Measurements from ENCODE around the gene MAPKAPK2. TPM values are rescaled to one million over a fixed set of nuclear protein-coding genes. Genes with fewer than 3 reads are reported as not detected.

The MAPKAPK2 gene
- polyA plus RNA-seq, 1 donor from 2014 or later: 9.0 TPM

GRCh38 chr1:206687251-206687914 lies 2.7 kb downstream of the MAPKAPK2 start (continued):
- TF ChIP-seq SMC3 (conservative IDR thresholded peaks at IDR 0.05; ENCODE audit: poor library complexity): no peak
- TF ChIP-seq POLR2AphosphoS5 (IDR thresholded peaks at IDR 0.05): no peak

GRCh38 chr1:206687915-206688442 lies 3.3 kb downstream of the MAPKAPK2 start:
- H3K27me3 ChIP-seq (ENCODE audit: insufficient read depth, low read depth, low read length): peaks cover 8% of the 10 kb centered on the region
- H3K27ac ChIP-seq (ENCODE audit: low read length): no peak overlapping the region
- H3K4me3 ChIP-seq (ENCODE audit: low read length): no peak overlapping the region
- H4K20me1 ChIP-seq (ENCODE audit: insufficient read depth): no peaks in the 10 kb centered on the region
- H3K9me2 ChIP-seq (ENCODE audit: insufficient read depth, low read length): no peaks in the 10 kb centered on the region
- no peak overlapping the region for H3K9ac ChIP-seq (ENCODE audit: low read length)
- H3F3A ChIP-seq (ENCODE audit: insufficient read depth, low read length, poor library complexity, severe bottlenecking): no peaks in the 10 kb centered on the region
- peaks cover 72% of the 10 kb centered on the region for H3K79me2 ChIP-seq (replicated peaks; ENCODE audit: insufficient read depth, low read length)
- no peaks in the 10 kb centered on the region for H3K9me3 ChIP-seq (ENCODE audit: low read length)
- no peak overlapping the region for H3K4me2 ChIP-seq (ENCODE audit: low read length)
- H3K36me3 ChIP-seq (ENCODE audit: insufficient read depth, low read length): no peaks in the 10 kb centered on the region
- no peak overlapping the region for H2AFZ ChIP-seq (ENCODE audit: low read depth, low read length)
- TF ChIP-seq POLR2AphosphoS5 (IDR thresholded peaks at IDR 0.05) (no peak), MXI1 (conservative IDR thresholded peaks at IDR 0.05; ENCODE audit: poor library complexity, severe bottlenecking) (no peak), EZH2 (IDR thresholded peaks at IDR 0.05; ENCODE audit: borderline replicate concordance, insufficient read depth, low read length, poor library complexity, severe bottlenecking) (no peak), RAD21 (conservative IDR thresholded peaks at IDR 0.05) (no peak), CTCF (IDR thresholded peaks at IDR 0.05; ENCODE audit: poor library complexity, severe bottlenecking) (no peak), REST (IDR thresholded peaks at IDR 0.05; ENCODE audit: borderline replicate concordance) (no peak), TAF1 (IDR thresholded peaks at IDR 0.05; ENCODE audit: low read depth) (no peak), SMC3 (conservative IDR thresholded peaks at IDR 0.05; ENCODE audit: poor library complexity) (no peak), EP300 (conservative IDR thresholded peaks at IDR 0.05; ENCODE audit: poor library complexity, severe bottlenecking) (no peak)

GRCh38 chr1:206690516-206690915 lies 5.8 kb downstream of the MAPKAPK2 start:
- Histone ChIP-seq H3K36me3 (ENCODE audit: insufficient read depth, low read length) (no peaks in the 10 kb centered on the region), H3K9me3 (ENCODE audit: low read length) (no peaks in the 10 kb centered on the region), H3K4me3 (ENCODE audit: low read length) (no peak overlapping the region), H3K27ac (ENCODE audit: low read length) (no peak overlapping the region), H3K4me2 (ENCODE audit: low read length) (no peak overlapping the region), H4K20me1 (ENCODE audit: insufficient read depth) (no peaks in the 10 kb centered on the region), H3K27me3 (ENCODE audit: insufficient read depth, low read depth, low read length) (no peaks in the 10 kb centered on the region), H3K9me2 (ENCODE audit: insufficient read depth, low read length) (no peaks in the 10 kb centered on the region), H3K9ac (ENCODE audit: low read length) (no peak overlapping the region), H3F3A (ENCODE audit: insufficient read depth, low read length, poor library complexity, severe bottlenecking) (no peaks in the 10 kb centered on the region), H3K79me2 (replicated peaks; ENCODE audit: insufficient read depth, low read length) (peaks cover 72% of the 10 kb centered on the region), H2AFZ (ENCODE audit: low read depth, low read length) (no peak overlapping the region)
- TF ChIP-seq RAD21 (conservative IDR thresholded peaks at IDR 0.05): no peak
- TF ChIP-seq POLR2AphosphoS5 (IDR thresholded peaks at IDR 0.05): no peak
- TF ChIP-seq SMC3 (conservative IDR thresholded peaks at IDR 0.05; ENCODE audit: poor library complexity): no peak
- no peak for TF ChIP-seq TAF1 (IDR thresholded peaks at IDR 0.05; ENCODE audit: low read depth)
- no peak for TF ChIP-seq EZH2 (IDR thresholded peaks at IDR 0.05; ENCODE audit: borderline replicate concordance, insufficient read depth, low read length, poor library complexity, severe bottlenecking)
- no peak for TF ChIP-seq MXI1 (conservative IDR thresholded peaks at IDR 0.05; ENCODE audit: poor library complexity, severe bottlenecking)
- TF ChIP-seq CTCF (IDR thresholded peaks at IDR 0.05; ENCODE audit: poor library complexity, severe bottlenecking): no peak
- no peak for TF ChIP-seq REST (IDR thresholded peaks at IDR 0.05; ENCODE audit: borderline replicate concordance)
